KMS-11 (cell line): Measurements from ENCODE around the gene FBXL7.

Experiments used
- H2AFZ ChIP-seq: fragments of 200-600 bp; sonication (generic); 2 replicates; pipeline ENCODE4 v1.6.1; 2016; ENCODE audit warnings: antibody characterized with exemption, mixed run types, low read depth
- H3K27ac ChIP-seq: fragments of 200-600 bp; sonication (generic); 2 replicates; pipeline ENCODE4 v1.6.1; 2016; ENCODE audit warnings: mild to moderate bottlenecking, mixed run types
- H3K27me3 ChIP-seq: fragments of 200-600 bp; sonication (generic); 2 replicates; pipeline ENCODE4 v1.6.1; 2017; ENCODE audit warnings: mild to moderate bottlenecking, low read depth, mixed run types, moderate library complexity; ENCODE audit not compliant: insufficient read depth
- H3K36me3 ChIP-seq: fragments of 200-600 bp; sonication (generic); 2 replicates; pipeline ENCODE4 v1.6.1; 2017; ENCODE audit warnings: mild to moderate bottlenecking, mixed run types; ENCODE audit not compliant: insufficient read depth
- H3K4me1 ChIP-seq: fragments of 200-600 bp; sonication (generic); 2 replicates; pipeline ENCODE4 v1.6.1; 2016; ENCODE audit warnings: mild to moderate bottlenecking, low read depth, mixed run types; ENCODE audit not compliant: poor library complexity, severe bottlenecking
- H3K4me2 ChIP-seq: fragments of 200-600 bp; sonication (generic); 2 replicates; pipeline ENCODE4 v1.7.0; 2016; ENCODE audit warnings: mild to moderate bottlenecking, mixed run types
- H3K4me3 ChIP-seq: fragments of 200-600 bp; sonication (generic); IDR thresholded peaks from 2 replicates; pipeline ENCODE4 v1.6.1; 2017; ENCODE audit warnings: low read depth, low read length, mixed read lengths; ENCODE audit not compliant: insufficient read depth
- H3K79me2 ChIP-seq: fragments of 200-600 bp; sonication (generic); 2 replicates; pipeline ENCODE4 v1.6.1; 2016; ENCODE audit warnings: low read depth, mixed run types; ENCODE audit not compliant: insufficient read depth
- H3K9ac ChIP-seq: fragments of 200-600 bp; sonication (generic); 2 replicates; pipeline ENCODE4 v1.6.1; 2016; ENCODE audit warnings: mild to moderate bottlenecking, mixed run types
- H4K20me1 ChIP-seq: fragments of 200-600 bp; sonication (generic); 2 replicates; pipeline ENCODE4 v1.6.1; 2016; ENCODE audit warnings: mild to moderate bottlenecking, mixed run types; ENCODE audit not compliant: insufficient read depth
- TF ChIP-seq, protein P1 (sequence below): fragments of 200-600 bp; sonication (generic); conservative IDR thresholded peaks from 2 replicates; pipeline ENCODE4 v1.6.1; 2017; ENCODE audit warnings: low read depth, mild to moderate bottlenecking, antibody characterized with exemption, low read length, moderate library complexity, mixed read lengths

FBXL7 gene

DNA sequence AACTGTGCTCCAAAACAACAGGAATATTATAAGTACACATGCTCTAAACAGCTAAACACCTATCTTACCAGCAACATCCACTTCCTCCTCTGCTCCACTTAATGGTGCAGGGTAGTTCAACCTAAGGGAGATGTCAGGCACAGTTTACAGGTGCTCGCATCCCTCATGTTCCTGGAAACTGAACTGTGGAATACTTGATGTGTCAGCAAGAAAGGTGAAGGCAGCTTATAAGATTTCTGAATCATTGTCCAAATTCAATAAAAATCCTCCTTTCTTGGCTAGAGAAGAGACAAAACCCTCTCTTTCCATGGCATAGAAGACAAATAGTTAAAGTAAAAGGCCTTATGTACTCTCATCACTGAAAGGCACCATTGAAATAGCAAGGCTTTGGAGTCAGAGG, 272.2 kb downstream of the FBXL7 start:
- no peaks in the 10 kb centered on the region for H3K4me1 ChIP-seq

DNA sequence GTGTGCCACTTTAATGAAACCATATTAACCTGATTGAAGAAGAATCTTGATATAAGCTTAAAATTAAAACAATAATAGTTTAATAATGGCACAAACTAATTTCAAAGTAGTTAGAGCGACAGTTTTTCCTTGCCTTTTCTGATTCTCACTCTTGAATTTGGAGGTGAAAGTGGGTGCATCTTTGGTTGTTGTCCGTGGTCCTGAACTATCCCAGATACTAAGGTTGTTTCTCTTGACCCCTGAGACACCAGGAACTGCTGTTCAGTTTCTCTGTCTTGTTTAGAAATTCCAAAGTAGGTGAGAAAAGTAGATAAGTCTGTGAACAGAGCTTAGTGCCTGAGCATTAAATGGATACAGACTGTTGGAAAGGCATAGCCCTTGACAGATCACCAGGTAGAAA, 274.7 kb downstream of the FBXL7 start:
- Histone ChIP-seq H3K79me2 (no peaks in the 10 kb centered on the region), H3K4me3 (no peak overlapping the region), H3K27me3 (no peaks in the 10 kb centered on the region), H3K27ac (no peak overlapping the region), H2AFZ (no peak overlapping the region), H3K4me1 (no peaks in the 10 kb centered on the region), H4K20me1 (no peaks in the 10 kb centered on the region), H3K9ac (no peak overlapping the region), H3K36me3 (no peaks in the 10 kb centered on the region), H3K4me2 (no peak overlapping the region)
- TF ChIP-seq, protein P1, sequence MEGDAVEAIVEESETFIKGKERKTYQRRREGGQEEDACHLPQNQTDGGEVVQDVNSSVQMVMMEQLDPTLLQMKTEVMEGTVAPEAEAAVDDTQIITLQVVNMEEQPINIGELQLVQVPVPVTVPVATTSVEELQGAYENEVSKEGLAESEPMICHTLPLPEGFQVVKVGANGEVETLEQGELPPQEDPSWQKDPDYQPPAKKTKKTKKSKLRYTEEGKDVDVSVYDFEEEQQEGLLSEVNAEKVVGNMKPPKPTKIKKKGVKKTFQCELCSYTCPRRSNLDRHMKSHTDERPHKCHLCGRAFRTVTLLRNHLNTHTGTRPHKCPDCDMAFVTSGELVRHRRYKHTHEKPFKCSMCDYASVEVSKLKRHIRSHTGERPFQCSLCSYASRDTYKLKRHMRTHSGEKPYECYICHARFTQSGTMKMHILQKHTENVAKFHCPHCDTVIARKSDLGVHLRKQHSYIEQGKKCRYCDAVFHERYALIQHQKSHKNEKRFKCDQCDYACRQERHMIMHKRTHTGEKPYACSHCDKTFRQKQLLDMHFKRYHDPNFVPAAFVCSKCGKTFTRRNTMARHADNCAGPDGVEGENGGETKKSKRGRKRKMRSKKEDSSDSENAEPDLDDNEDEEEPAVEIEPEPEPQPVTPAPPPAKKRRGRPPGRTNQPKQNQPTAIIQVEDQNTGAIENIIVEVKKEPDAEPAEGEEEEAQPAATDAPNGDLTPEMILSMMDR: no peak

More for the DNA sequence above, 272.2 kb downstream of the FBXL7 start:
- H3K4me3 ChIP-seq: no peak overlapping the region
- H4K20me1 ChIP-seq: no peaks in the 10 kb centered on the region
- H3K27me3 ChIP-seq: no peaks in the 10 kb centered on the region
- H3K4me2 ChIP-seq: no peak overlapping the region
- TF ChIP-seq, protein P1: no peak
- no peaks in the 10 kb centered on the region for H3K36me3 ChIP-seq
- no peak overlapping the region for H3K9ac ChIP-seq
- no peak overlapping the region for H2AFZ ChIP-seq
- no peaks in the 10 kb centered on the region for H3K79me2 ChIP-seq
- H3K27ac ChIP-seq: no peak overlapping the region

DNA sequence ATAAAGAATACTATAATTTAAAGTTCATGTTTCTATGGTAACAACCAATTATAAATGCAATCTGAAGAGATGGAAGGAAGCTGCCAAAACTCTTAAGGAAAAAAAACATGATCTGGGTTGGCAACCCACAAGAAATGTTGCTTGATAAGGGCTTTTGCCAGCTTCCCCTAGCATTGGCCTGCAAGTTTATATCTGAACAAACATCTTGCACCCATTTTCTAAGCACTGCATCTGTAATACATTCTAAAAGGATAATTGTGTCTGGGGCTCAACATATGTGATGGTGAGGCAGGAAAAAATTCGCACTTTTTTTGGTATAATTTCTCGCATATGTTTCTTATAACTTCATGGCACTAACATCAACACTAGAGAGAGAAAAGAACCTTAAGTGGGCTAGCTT, 276.4 kb downstream of the FBXL7 start:
- Histone ChIP-seq H3K27ac (no peak overlapping the region), H4K20me1 (no peaks in the 10 kb centered on the region), H3K4me1 (no peaks in the 10 kb centered on the region), H3K4me3 (no peak overlapping the region), H3K79me2 (no peaks in the 10 kb centered on the region), H3K36me3 (no peaks in the 10 kb centered on the region), H3K27me3 (no peaks in the 10 kb centered on the region), H3K4me2 (no peak overlapping the region), H3K9ac (no peak overlapping the region), H2AFZ (no peak overlapping the region)
- TF ChIP-seq, protein P1: no peak

DNA sequence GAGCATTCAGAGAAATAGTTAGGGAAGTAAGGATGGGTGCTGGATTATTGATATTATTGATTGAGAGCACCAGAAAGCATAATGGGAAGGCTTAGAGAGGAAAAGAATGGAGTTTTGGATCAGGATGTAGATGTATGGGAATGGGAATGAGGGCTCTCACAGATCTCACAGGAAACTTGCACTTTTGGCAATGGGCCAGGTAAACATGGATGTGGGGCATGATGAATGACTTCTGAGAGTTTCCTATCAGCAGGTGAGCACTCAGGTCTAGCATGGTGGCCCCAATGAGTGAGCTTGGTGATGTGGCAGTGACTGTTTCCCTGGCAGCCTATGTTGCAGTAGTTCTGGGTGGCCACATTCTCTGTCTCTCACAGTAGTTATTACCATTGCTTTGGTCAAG, 283.8 kb downstream of the FBXL7 start:
- Histone ChIP-seq H2AFZ (no peak overlapping the region), H3K79me2 (0 out of 2 replicates have a peak, but pooled peaks cover 4% of the 10 kb centered on the region), H3K4me1 (no peaks in the 10 kb centered on the region), H4K20me1 (no peaks in the 10 kb centered on the region), H3K4me2 (no peak overlapping the region), H3K4me3 (no peak overlapping the region), H3K27me3 (no peaks in the 10 kb centered on the region), H3K9ac (no peak overlapping the region), H3K27ac (no peak overlapping the region), H3K36me3 (no peaks in the 10 kb centered on the region)
- TF ChIP-seq, protein P1: no peak
